IPS-18a (cell line): ENCODE measurements around the gene ARHGAP6.
"Not testable (repeated sequence)": the region's sequence is repeated elsewhere in the genome, so short reads cannot be mapped to it uniquely, and the experiment has no call there.

ENCODE experiments used
- H3K27ac ChIP-seq: one replicate; pipeline ENCODE4 v1.5.1; 2013; ENCODE audit warnings: low read length
- H3K27me3 ChIP-seq: one replicate; pipeline ENCODE4 v1.6.1; 2013; ENCODE audit warnings: mild to moderate bottlenecking, low read length; ENCODE audit not compliant: control insufficient read depth, insufficient read depth
- H3K36me3 ChIP-seq: one replicate; pipeline ENCODE4 v1.6.1; 2013; ENCODE audit warnings: low read depth, low read length; ENCODE audit not compliant: control insufficient read depth
- H3K4me1 ChIP-seq: one replicate; pipeline ENCODE4 v1.6.1; 2013; ENCODE audit warnings: low read depth, low read length; ENCODE audit not compliant: control insufficient read depth
- H3K4me3 ChIP-seq: one replicate; pipeline ENCODE4 v1.5.1; 2013; ENCODE audit warnings: low read length
- H3K9ac ChIP-seq: one replicate; pipeline ENCODE4 v1.6.1; 2013; ENCODE audit warnings: mild to moderate bottlenecking, low read length, moderate library complexity
- H3K9me3 ChIP-seq: one replicate; pipeline ENCODE4 v1.6.1; 2013; ENCODE audit warnings: low read depth, low read length; ENCODE audit not compliant: control insufficient read depth

ARHGAP6 gene

DNA sequence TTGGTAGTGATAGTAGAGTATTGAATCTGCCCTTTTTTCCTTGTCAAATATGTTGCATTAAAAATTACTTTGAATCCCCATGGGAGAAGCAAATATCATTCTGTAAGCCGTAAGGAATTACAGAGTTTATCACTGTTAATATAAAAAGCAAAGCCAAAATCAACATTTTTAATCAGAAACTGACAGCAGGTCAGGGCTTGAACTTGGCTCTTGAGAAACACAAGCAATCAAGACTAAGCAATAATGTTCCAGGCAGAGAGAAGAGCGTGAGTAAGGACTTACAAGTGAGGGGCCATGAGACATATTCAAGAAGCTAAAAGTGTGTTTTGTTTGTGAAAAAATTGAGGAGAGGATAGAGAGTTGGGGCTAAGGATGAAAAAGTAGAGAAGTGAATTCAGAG, 68.2 kb downstream of the ARHGAP6 start:
- no peaks in the 10 kb centered on the region for H3K9me3 ChIP-seq
- no peak overlapping the region for H3K9ac ChIP-seq
- no peaks in the 10 kb centered on the region for H3K4me1 ChIP-seq
- no peaks in the 10 kb centered on the region for H3K36me3 ChIP-seq
- no peak overlapping the region for H3K4me3 ChIP-seq
- H3K27me3 ChIP-seq = no peaks in the 10 kb centered on the region
- H3K27ac ChIP-seq = no peak overlapping the region

GRCh38 chrX:11591723-11592346, 73.9 kb downstream of the ARHGAP6 start:
- Histone ChIP-seq H3K9me3 (no peaks in the 10 kb centered on the region), H3K27ac (no peak overlapping the region), H3K27me3 (no peaks in the 10 kb centered on the region), H3K9ac (no peak overlapping the region), H3K4me3 (no peak overlapping the region), H3K36me3 (no peaks in the 10 kb centered on the region), H3K4me1 (no peaks in the 10 kb centered on the region)

GRCh38 chrX:11589641-11590040, 76.1 kb downstream of the ARHGAP6 start:
- Histone ChIP-seq H3K9ac (no peak overlapping the region), H3K4me3 (no peak overlapping the region), H3K27ac (no peak overlapping the region), H3K4me1 (no peaks in the 10 kb centered on the region), H3K36me3 (no peaks in the 10 kb centered on the region), H3K9me3 (no peaks in the 10 kb centered on the region), H3K27me3 (no peaks in the 10 kb centered on the region)

- no peaks in the 10 kb centered on the region for H3K36me3 ChIP-seq
- H3K27ac ChIP-seq = no peak overlapping the region
- no peak overlapping the region for H3K9ac ChIP-seq
- no peak overlapping the region for H3K4me3 ChIP-seq
- no peaks in the 10 kb centered on the region for H3K27me3 ChIP-seq
- H3K9me3 ChIP-seq = no peaks in the 10 kb centered on the region
- no peaks in the 10 kb centered on the region for H3K4me1 ChIP-seq
Measured at GRCh38 chrX:11588097-11588496, 77.6 kb downstream of the ARHGAP6 start.

- Histone ChIP-seq H3K27me3 (no peaks in the 10 kb centered on the region), H3K27ac (no peak overlapping the region), H3K4me3 (no peak overlapping the region), H3K9ac (no peak overlapping the region), H3K36me3 (no peaks in the 10 kb centered on the region), H3K4me1 (no peaks in the 10 kb centered on the region), H3K9me3 (no peaks in the 10 kb centered on the region)
Measured at GRCh38 chrX:11585174-11585573, 80.5 kb downstream of the ARHGAP6 start.

GRCh38 chrX:11580789-11581188, 84.9 kb downstream of the ARHGAP6 start:
- Histone ChIP-seq H3K36me3 (no peaks in the 10 kb centered on the region), H3K27me3 (peaks cover 3% of the 10 kb centered on the region), H3K27ac (no peak overlapping the region), H3K4me1 (peaks cover 3% of the 10 kb centered on the region), H3K9me3 (no peaks in the 10 kb centered on the region), H3K9ac (no peak overlapping the region), H3K4me3 (no peak overlapping the region)

- H3K9ac ChIP-seq = no peak overlapping the region
- H3K9me3 ChIP-seq = no peaks in the 10 kb centered on the region
- H3K4me1 ChIP-seq = peaks cover 3% of the 10 kb centered on the region
- H3K4me3 ChIP-seq = no peak overlapping the region
- H3K36me3 ChIP-seq = no peaks in the 10 kb centered on the region
- no peak overlapping the region for H3K27ac ChIP-seq
- peaks cover 12% of the 10 kb centered on the region for H3K27me3 ChIP-seq
Measured at GRCh38 chrX:11579636-11580600, 85.8 kb downstream of the ARHGAP6 start.

- H3K9me3 ChIP-seq, H3K27ac ChIP-seq, H3K4me1 ChIP-seq, H3K9ac ChIP-seq, H3K4me3 ChIP-seq, H3K36me3 ChIP-seq: not testable (repeated sequence)
- H3K27me3 ChIP-seq = peaks cover 13% of the 10 kb centered on the region
Measured at GRCh38 chrX:11578301-11578700, 87.4 kb downstream of the ARHGAP6 start.

DNA sequence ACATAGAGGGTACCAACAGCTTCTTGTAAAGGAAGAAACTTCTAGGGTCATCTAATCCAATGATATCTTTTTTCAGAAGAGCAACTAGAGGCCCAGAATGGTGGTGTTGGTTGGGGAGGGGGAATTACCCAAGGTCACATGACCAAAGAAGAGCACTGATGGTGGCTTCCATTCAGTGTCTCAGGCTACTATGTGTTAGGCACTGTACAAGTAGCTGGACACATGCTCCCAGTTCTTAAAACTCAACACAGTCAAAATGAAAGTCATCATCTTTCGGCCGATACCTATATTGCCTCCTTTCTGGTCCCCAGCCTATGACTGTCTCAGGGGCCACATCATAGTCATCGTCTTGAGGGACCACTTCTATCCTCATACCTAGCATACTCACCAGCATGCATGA, 88.1 kb downstream of the ARHGAP6 start:
- Histone ChIP-seq H3K36me3 (no peaks in the 10 kb centered on the region), H3K27ac (no peak overlapping the region), H3K4me1 (peaks cover 3% of the 10 kb centered on the region), H3K9ac (no peak overlapping the region), H3K9me3 (no peaks in the 10 kb centered on the region), H3K4me3 (no peak overlapping the region), H3K27me3 (peaks cover 13% of the 10 kb centered on the region)

- Histone ChIP-seq H3K36me3 (no peaks in the 10 kb centered on the region), H3K4me3 (no peak overlapping the region), H3K9me3 (no peaks in the 10 kb centered on the region), H3K27me3 (peaks cover 23% of the 10 kb centered on the region), H3K4me1 (peaks cover 3% of the 10 kb centered on the region), H3K9ac (no peak overlapping the region), H3K27ac (no peak overlapping the region)
Measured at GRCh38 chrX:11575332-11575731, 90.4 kb downstream of the ARHGAP6 start.

- H3K9ac ChIP-seq = no peak overlapping the region
- no peaks in the 10 kb centered on the region for H3K9me3 ChIP-seq
- peaks cover 13% of the 10 kb centered on the region for H3K4me1 ChIP-seq
- peaks cover 87% of the 10 kb centered on the region for H3K27me3 ChIP-seq
- no peak overlapping the region for H3K27ac ChIP-seq
- no peaks in the 10 kb centered on the region for H3K36me3 ChIP-seq
- no peak overlapping the region for H3K4me3 ChIP-seq
Measured at GRCh38 chrX:11567528-11568220, 98.0 kb downstream of the ARHGAP6 start.
